WTC11 (cell line): Measurements from ENCODE around the gene IL6ST.

Experiments
- CTCF ChIP-seq: fragments of 200-600 bp; IDR thresholded peaks from 2 replicates; pipeline ENCODE4 v1.8.0; 2022; ENCODE audit warnings: antibody characterized with exemption
- E2F5 ChIP-seq: sonication (generic); formaldehyde crosslinking; IDR thresholded peaks from 2 replicates; pipeline ENCODE4 v1.8.1; 2022; ENCODE audit warnings: mild to moderate bottlenecking, moderate library complexity, missing genetic modification reagents
- FOXP4 ChIP-seq: sonication (generic); formaldehyde crosslinking; IDR thresholded peaks from 2 replicates; pipeline ENCODE4 v1.8.0; 2022; ENCODE audit warnings: mild to moderate bottlenecking, missing genetic modification reagents
- MXD4 ChIP-seq: fragments of 250-450 bp; sonication (Bioruptor Pico); IDR thresholded peaks from 2 replicates; pipeline ENCODE4 v1.8.0; 2021; ENCODE audit warnings: mild to moderate bottlenecking, moderate library complexity, borderline replicate concordance
- USF2 ChIP-seq: sonication (generic); formaldehyde crosslinking; IDR thresholded peaks from 2 replicates; pipeline ENCODE4 v1.8.1; 2023; ENCODE audit warnings: mild to moderate bottlenecking, missing genetic modification reagents, moderate library complexity

- TF ChIP-seq CTCF, result no peak
- no peak for TF ChIP-seq E2F5
- TF ChIP-seq FOXP4 (CRISPR knock-in tag), result no peak
- no peak for TF ChIP-seq MXD4 (CRISPR knock-in tag)
- no peak for TF ChIP-seq USF2 (CRISPR knock-in tag)
These were observed 7.5 kb upstream of the IL6ST start for GRCh38 chr5:56002303-56002702.
